SK-N-SH (cell line): ENCODE measurements around the gene ACTL6A. TPM values are rescaled to one million over a fixed set of nuclear protein-coding genes. Genes with fewer than 3 reads are reported as not detected.
A peak's percentile ranks its signal among the peaks of the same experiment; 100 is the strongest.

Experiments
- CTCF ChIA-PET: fragments of 300-600, 350-600 bp; formaldehyde crosslinking; extraction: SDS; loops from one replicate; lab custom pipeline; 2021; lab: Yijun Ruan, JAX
- POLR2A ChIA-PET: fragments of 350-600 bp; sonication (Branson Sonifier 250); formaldehyde crosslinking; extraction: SDS; loops from one replicate; lab custom pipeline; 2020; ENCODE audit warnings: antibody characterized with exemption, inconsistent platforms; lab: Yijun Ruan, JAX
- DNase-seq: peaks from one replicate; pipeline ENCODE4 v3.0.0; 2012
- H2AFZ ChIP-seq: fragments of 200-600 bp; sonication (generic); 2 replicates; pipeline ENCODE4 v1.8.1; 2016; ENCODE audit warnings: antibody characterized with exemption, mild to moderate bottlenecking, low read depth
- H3F3A ChIP-seq: fragments of 200-600 bp; sonication (generic); replicated peaks from 2 replicates; pipeline ENCODE3; 2016; ENCODE audit warnings: antibody characterized with exemption, mild to moderate bottlenecking; ENCODE audit not compliant: insufficient read depth
- H3K27ac ChIP-seq, 2 experiments: fragments of 200-500 bp in 1 of 2; fragments of 200-600 bp in 1 of 2; sonication (Bioruptor generic) in 1 of 2; sonication (generic), shearing (Covaris generic) in 1 of 2; 2 replicates each; pipeline versions ENCODE4 v1.5.1 to v1.6.1; 2014 to 2016; ENCODE audit warnings: low read depth in 2 of 2, inconsistent platforms in 1 of 2, low read length in 1 of 2, mild to moderate bottlenecking in 1 of 2, mixed read lengths in 1 of 2
- H3K27me3 ChIP-seq: fragments of 200-600 bp; sonication (generic), shearing (Covaris generic); 2 replicates; pipeline ENCODE4 v1.6.1; 2016; ENCODE audit warnings: mixed run types; ENCODE audit not compliant: insufficient read depth
- H3K36me3 ChIP-seq, 2 experiments: fragments of 200-500 bp in 1 of 2; fragments of 200-600 bp in 1 of 2; sonication (Bioruptor generic) in 1 of 2; sonication (generic) in 1 of 2; replicated peaks in 1 of 2; 2 replicates each; pipeline versions ENCODE3 to v1.5.1; 2014 to 2016; ENCODE audit warnings: low read length in 1 of 2, mild to moderate bottlenecking in 1 of 2; ENCODE audit not compliant: insufficient read depth in 2 of 2, control insufficient read depth in 1 of 2
- H3K4me1 ChIP-seq, 2 experiments: fragments of 200-500 bp in 1 of 2; fragments of 200-600 bp in 1 of 2; sonication (Bioruptor generic) in 1 of 2; sonication (generic), shearing (Covaris generic) in 1 of 2; 2 replicates each; pipeline versions ENCODE4 v1.5.1 to v1.6.1; 2014 to 2016; ENCODE audit warnings: low read depth in 1 of 2, low read length in 1 of 2, mixed run types in 1 of 2; ENCODE audit not compliant: insufficient read depth in 2 of 2, control insufficient read depth in 1 of 2
- H3K4me2 ChIP-seq: fragments of 200-600 bp; sonication (generic), shearing (Covaris generic); 2 replicates; pipeline ENCODE4 v1.6.1; 2017; ENCODE audit warnings: mixed run types
- H3K4me3 ChIP-seq, 2 experiments: fragments of 200-500 bp in 1 of 2; fragments of 200-600 bp in 1 of 2; sonication (Bioruptor generic) in 1 of 2; sonication (generic), shearing (Covaris generic) in 1 of 2; 2 replicates each; pipeline versions ENCODE4 v1.5.1 to v1.8.1; 2014 to 2016; ENCODE audit warnings: low read depth in 2 of 2, inconsistent platforms in 1 of 2, low read length in 1 of 2, mild to moderate bottlenecking in 1 of 2, mixed read lengths in 1 of 2, moderate library complexity in 1 of 2
- H3K79me2 ChIP-seq: fragments of 200-600 bp; sonication (generic); 2 replicates; pipeline ENCODE4 v1.8.1; 2017; ENCODE audit warnings: mild to moderate bottlenecking; ENCODE audit not compliant: insufficient read depth
- H3K9ac ChIP-seq: fragments of 200-600 bp; sonication (generic); 2 replicates; pipeline ENCODE4 v1.6.1; 2017; ENCODE audit warnings: mixed run types
- H3K9me2 ChIP-seq: fragments of 200-600 bp; sonication (generic); 2 replicates; pipeline ENCODE4 v1.6.1; 2017; ENCODE audit warnings: mixed run types
- H3K9me3 ChIP-seq: fragments of 200-600 bp; sonication (generic); 2 replicates; pipeline ENCODE4 v1.6.1; 2017; ENCODE audit warnings: mixed run types, mild to moderate bottlenecking, moderate library complexity
- H4K20me1 ChIP-seq: fragments of 200-600 bp; sonication (generic); 2 replicates; pipeline ENCODE4 v1.6.1; 2017; ENCODE audit warnings: mild to moderate bottlenecking, mixed run types; ENCODE audit not compliant: insufficient read depth
- CHD2 ChIP-seq: fragments of 150-350 bp; IDR thresholded peaks from 2 replicates; pipeline ENCODE4 v1.6.1; 2018; ENCODE audit warnings: low read length; ENCODE audit not compliant: partially characterized antibody
- ELF1 ChIP-seq: IDR thresholded peaks from 2 replicates; pipeline ENCODE4 v1.4.0; 2012
- FOXM1 ChIP-seq: IDR thresholded peaks from 2 replicates; pipeline ENCODE4 v1.4.0; 2012; ENCODE audit warnings: low read depth, mild to moderate bottlenecking
- GABPA ChIP-seq: IDR thresholded peaks from 2 replicates; pipeline ENCODE4 v1.4.0; 2012; ENCODE audit warnings: low read depth, mild to moderate bottlenecking
- JUND ChIP-seq: IDR thresholded peaks from 2 replicates; pipeline ENCODE4 v1.4.0; 2012
- MEF2A ChIP-seq: IDR thresholded peaks from 2 replicates; pipeline ENCODE4 v1.4.0; 2012; ENCODE audit warnings: low read depth, borderline replicate concordance
- MXI1 ChIP-seq: IDR thresholded peaks from 2 replicates; pipeline ENCODE4 v1.6.1; 2012; ENCODE audit warnings: mild to moderate bottlenecking, low read depth, low read length, improper control_type of control experiment
- NFIC ChIP-seq: IDR thresholded peaks from 2 replicates; pipeline ENCODE4 v1.4.0; 2012; ENCODE audit warnings: borderline replicate concordance
- RCOR1 ChIP-seq: fragments of 150-350 bp; IDR thresholded peaks from 2 replicates; pipeline ENCODE4 v1.6.1; 2017; ENCODE audit warnings: antibody characterized with exemption, low read length
- RXRA ChIP-seq: IDR thresholded peaks from 2 replicates; pipeline ENCODE4 v1.4.0; 2012; ENCODE audit warnings: low read depth, mild to moderate bottlenecking, borderline replicate concordance
- SIN3A ChIP-seq: IDR thresholded peaks from 2 replicates; pipeline ENCODE4 v1.6.1; 2012; ENCODE audit warnings: low read depth, mild to moderate bottlenecking, low read length, moderate library complexity, borderline replicate concordance
- SMC3 ChIP-seq: IDR thresholded peaks from 2 replicates; pipeline ENCODE4 v1.6.1; 2012; ENCODE audit warnings: low read depth, low read length, improper control_type of control experiment
- TAF1 ChIP-seq: IDR thresholded peaks from 2 replicates; pipeline ENCODE4 v1.6.1; 2012; ENCODE audit warnings: low read depth, mild to moderate bottlenecking, low read length, moderate library complexity, borderline replicate concordance
- TCF12 ChIP-seq: IDR thresholded peaks from 2 replicates; pipeline ENCODE4 v1.4.0; 2012
- TEAD4 ChIP-seq: IDR thresholded peaks from 2 replicates; pipeline ENCODE4 v1.4.0; 2012; ENCODE audit warnings: mild to moderate bottlenecking, borderline replicate concordance; ENCODE audit not compliant: insufficient read depth
- USF2 ChIP-seq: fragments of 150-350 bp; IDR thresholded peaks from 2 replicates; pipeline ENCODE4 v1.6.1; 2017; ENCODE audit warnings: antibody characterized with exemption, low read length, low read depth, borderline replicate concordance
- YY1 ChIP-seq: IDR thresholded peaks from 2 replicates; pipeline ENCODE4 v1.4.0; 2012; ENCODE audit warnings: low read depth, mild to moderate bottlenecking
- WGBS: methylation state at CpG from one replicate; pipeline ENCODE4 v1.1.6; 2017; ENCODE audit warnings: low lambda C conversion rate; 5-methylcytosine and 5-hydroxymethylcytosine counted together
- polyA plus RNA-seq, 3 experiments: library from polyadenylated mRNA; depleted of rRNA; stranded (reverse); fragments of >200 nt; gene quantifications; 2 replicates each; pipeline ENCODE4 v1.2.3, GENCODE V29; 2012
- TF ChIP-seq, protein P1 (sequence below): IDR thresholded peaks from 2 replicates; pipeline ENCODE4 v1.4.0; 2012; ENCODE audit warnings: low read depth, borderline replicate concordance
- TF ChIP-seq, protein P2 (sequence below): IDR thresholded peaks from 2 replicates; pipeline ENCODE4; 2012
- TF ChIP-seq, protein P3 (sequence below): IDR thresholded peaks from 2 replicates; pipeline ENCODE4 v1.4.0; 2012; ENCODE audit warnings: low read depth
- TF ChIP-seq, protein P4 (sequence below): IDR thresholded peaks from 2 replicates; pipeline ENCODE4 v1.4.0; 2012; ENCODE audit warnings: low read depth, borderline replicate concordance

Gene ACTL6A
- polyA plus RNA-seq, 1 of the 3 experiments (the other 2 are of a cell fraction) = 87.7 TPM

DNA sequence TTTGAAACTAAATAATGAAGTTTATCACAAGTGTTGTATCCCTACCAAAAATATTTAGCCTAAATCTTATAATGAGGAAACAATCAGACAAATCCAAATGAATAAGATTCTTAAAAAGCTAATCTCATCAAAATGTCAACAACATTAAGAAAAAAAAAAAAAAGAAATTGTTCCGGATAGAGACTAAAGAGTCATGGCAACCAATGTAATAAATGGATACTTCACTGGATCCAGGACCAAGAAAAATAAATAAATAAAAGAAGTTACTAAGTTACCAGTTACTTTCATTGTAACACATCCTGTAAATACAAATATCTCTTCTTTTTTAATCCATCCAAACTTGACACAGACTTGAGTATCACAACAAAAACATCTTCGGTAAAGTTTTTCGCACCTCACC, 41.1 kb downstream of the ACTL6A start:
- Histone ChIP-seq H3K27ac (peak overlapping the region; percentile 84), H3K4me1 (peaks cover 6 to 12% of the 10 kb centered on the region in 2 experiments; a peak in 2 of 4 replicates), H3K27me3 (no peaks in the 10 kb centered on the region), H3F3A (no peaks in the 10 kb centered on the region), H3K9me3 (no peaks in the 10 kb centered on the region), H3K4me2 (peak overlapping the region; percentile 98), H2AFZ (peak overlapping the region; percentile 71; the same call in 1 of the 2 replicates), H3K9me2 (no peaks in the 10 kb centered on the region), H3K79me2 (peaks cover 94% of the 10 kb centered on the region), H3K9ac (peak overlapping the region; percentile 91), H4K20me1 (no peaks in the 10 kb centered on the region; the same call in 1 of the 2 replicates), H3K36me3 (peaks cover 38 to 52% of the 10 kb centered on the region in 2 experiments), H3K4me3 (peak overlapping the region; percentile 60 to 74)
- CTCF ChIA-PET = no interaction called here
- POLR2A ChIA-PET = no interaction called here
- WGBS = 0% methylated on average over 3 of the region's 3 CpGs
- TF ChIP-seq FOXM1 = no peak
- TF ChIP-seq TEAD4 = no peak
- TF ChIP-seq RCOR1 = no peak
- TF ChIP-seq, protein P1, sequence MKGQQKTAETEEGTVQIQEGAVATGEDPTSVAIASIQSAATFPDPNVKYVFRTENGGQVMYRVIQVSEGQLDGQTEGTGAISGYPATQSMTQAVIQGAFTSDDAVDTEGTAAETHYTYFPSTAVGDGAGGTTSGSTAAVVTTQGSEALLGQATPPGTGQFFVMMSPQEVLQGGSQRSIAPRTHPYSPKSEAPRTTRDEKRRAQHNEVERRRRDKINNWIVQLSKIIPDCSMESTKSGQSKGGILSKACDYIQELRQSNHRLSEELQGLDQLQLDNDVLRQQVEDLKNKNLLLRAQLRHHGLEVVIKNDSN = no peak
- DNase-seq = no peak

GRCh38 chr3:179604321-179605078, 41.8 kb downstream of the ACTL6A start, which contains the start of the genes MRPL47 and NDUFB5:
TSS of gene MRPL47 (minus strand) at chr3:179604638. CDS start at chr3:179604624, 14 bp downstream.
TSS of gene NDUFB5 (plus strand) at chr3:179604794. CDS start at chr3:179604816, 22 bp downstream.
- Histone ChIP-seq H4K20me1 (no peaks in the 10 kb centered on the region; the same call in 1 of the 2 replicates), H3K4me3 (peak within 1 kb of the TSS; percentile 60 to 74), H3F3A (no peaks in the 10 kb centered on the region), H2AFZ (peak within 1 kb of the TSS; percentile 97), H3K27me3 (no peaks in the 10 kb centered on the region), H3K36me3 (peaks cover 31 to 46% of the 10 kb centered on the region in 2 experiments), H3K9me3 (no peaks in the 10 kb centered on the region), H3K4me1 (peaks cover 6 to 11% of the 10 kb centered on the region in 2 experiments; a peak in 2 of 4 replicates), H3K9ac (peak within 1 kb of the TSS; percentile 91), H3K27ac (peak within 1 kb of the TSS; percentile 84), H3K79me2 (peaks cover 97% of the 10 kb centered on the region), H3K9me2 (no peaks in the 10 kb centered on the region), H3K4me2 (peak within 1 kb of the TSS; percentile 98)
- DNase-seq = peak; percentile 89
- WGBS = 2% methylated on average over 30 of the region's 45 CpGs
- ChIA-PET CTCF (interaction anchor here (0.6 kb wide), 1 partner anchor 24 kb away, joined by 3 read pairs; no protein-coding TSS in a partner anchor), POLR2A (interaction anchor here (0.9 to 1.5 kb wide), 4 partner anchors 11 to 49 kb away, joined by 3 to 11 read pairs (median 6); partner anchors contain the start of gene USP13)
- TF ChIP-seq TAF1 = peak; percentile 86
- peak; percentile 80 for TF ChIP-seq ELF1
- no peak for TF ChIP-seq FOXM1
- TF ChIP-seq GABPA = peak; percentile 99
- TF ChIP-seq TCF12 = no peak; the same call in 1 of the 2 replicates
- no peak for TF ChIP-seq MEF2A
- TF ChIP-seq CHD2 = peak; percentile 58
- no peak for TF ChIP-seq SMC3
- TF ChIP-seq NFIC = peak; percentile 35; the same call in 1 of the 2 replicates
- TF ChIP-seq, protein P2, sequence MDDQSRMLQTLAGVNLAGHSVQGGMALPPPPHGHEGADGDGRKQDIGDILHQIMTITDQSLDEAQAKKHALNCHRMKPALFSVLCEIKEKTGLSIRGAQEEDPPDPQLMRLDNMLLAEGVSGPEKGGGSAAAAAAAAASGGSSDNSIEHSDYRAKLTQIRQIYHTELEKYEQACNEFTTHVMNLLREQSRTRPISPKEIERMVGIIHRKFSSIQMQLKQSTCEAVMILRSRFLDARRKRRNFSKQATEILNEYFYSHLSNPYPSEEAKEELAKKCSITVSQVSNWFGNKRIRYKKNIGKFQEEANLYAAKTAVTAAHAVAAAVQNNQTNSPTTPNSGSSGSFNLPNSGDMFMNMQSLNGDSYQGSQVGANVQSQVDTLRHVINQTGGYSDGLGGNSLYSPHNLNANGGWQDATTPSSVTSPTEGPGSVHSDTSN = no peak
- TF ChIP-seq, protein P3, sequence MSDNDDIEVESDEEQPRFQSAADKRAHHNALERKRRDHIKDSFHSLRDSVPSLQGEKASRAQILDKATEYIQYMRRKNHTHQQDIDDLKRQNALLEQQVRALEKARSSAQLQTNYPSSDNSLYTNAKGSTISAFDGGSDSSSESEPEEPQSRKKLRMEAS = peak; percentile 74; the same call in 1 of the 2 replicates
- peak; percentile 66 for TF ChIP-seq MXI1
- TF ChIP-seq JUND = no peak
- no peak for TF ChIP-seq RCOR1
- peak; percentile 100 for TF ChIP-seq YY1
- TF ChIP-seq RXRA = no peak
- no peak for TF ChIP-seq USF2
- TF ChIP-seq, protein P4, sequence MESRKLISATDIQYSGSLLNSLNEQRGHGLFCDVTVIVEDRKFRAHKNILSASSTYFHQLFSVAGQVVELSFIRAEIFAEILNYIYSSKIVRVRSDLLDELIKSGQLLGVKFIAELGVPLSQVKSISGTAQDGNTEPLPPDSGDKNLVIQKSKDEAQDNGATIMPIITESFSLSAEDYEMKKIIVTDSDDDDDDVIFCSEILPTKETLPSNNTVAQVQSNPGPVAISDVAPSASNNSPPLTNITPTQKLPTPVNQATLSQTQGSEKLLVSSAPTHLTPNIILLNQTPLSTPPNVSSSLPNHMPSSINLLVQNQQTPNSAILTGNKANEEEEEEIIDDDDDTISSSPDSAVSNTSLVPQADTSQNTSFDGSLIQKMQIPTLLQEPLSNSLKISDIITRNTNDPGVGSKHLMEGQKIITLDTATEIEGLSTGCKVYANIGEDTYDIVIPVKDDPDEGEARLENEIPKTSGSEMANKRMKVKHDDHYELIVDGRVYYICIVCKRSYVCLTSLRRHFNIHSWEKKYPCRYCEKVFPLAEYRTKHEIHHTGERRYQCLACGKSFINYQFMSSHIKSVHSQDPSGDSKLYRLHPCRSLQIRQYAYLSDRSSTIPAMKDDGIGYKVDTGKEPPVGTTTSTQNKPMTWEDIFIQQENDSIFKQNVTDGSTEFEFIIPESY = peak; percentile 28; the same call in 1 of the 2 replicates
- TF ChIP-seq SIN3A = peak; percentile 15; the same call in 1 of the 2 replicates
